HG03457 (cell line): ENCODE results near the gene CDK11A.
"Not testable (repeated sequence)": the region's sequence is repeated elsewhere in the genome, so short reads cannot be mapped to it uniquely, and the experiment has no call there.

Source experiments
- ATAC-seq: cut with Tn5 transposase; IDR thresholded peaks from one replicate; pipeline ENCODE4 v1.9.1; 2021; ENCODE audit warnings: moderate number of reproducible peaks; ENCODE audit not compliant: unreplicated experiment

The CDK11A gene

DNA sequence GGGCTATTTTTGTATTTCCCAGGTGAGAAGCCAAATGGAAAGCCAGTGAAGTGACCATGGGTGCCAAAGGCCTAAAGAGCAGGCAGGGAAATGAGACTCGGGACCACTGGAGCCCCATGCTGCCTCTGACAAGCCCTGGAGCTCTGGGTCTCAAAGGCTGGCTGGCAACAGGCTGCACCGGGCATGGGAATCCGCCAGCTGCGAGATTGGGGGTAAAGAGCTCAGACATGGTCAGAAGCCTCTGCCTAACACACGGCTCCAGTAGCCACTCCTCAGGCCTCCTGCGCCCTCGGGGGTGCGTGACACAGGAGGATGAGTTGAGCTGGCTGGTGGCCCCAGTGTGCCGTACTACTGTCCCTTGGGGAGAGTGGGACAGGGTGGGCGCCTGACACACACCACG lies 59.8 kb downstream of the CDK11A start:
- not testable (repeated sequence) for ATAC-seq

DNA sequence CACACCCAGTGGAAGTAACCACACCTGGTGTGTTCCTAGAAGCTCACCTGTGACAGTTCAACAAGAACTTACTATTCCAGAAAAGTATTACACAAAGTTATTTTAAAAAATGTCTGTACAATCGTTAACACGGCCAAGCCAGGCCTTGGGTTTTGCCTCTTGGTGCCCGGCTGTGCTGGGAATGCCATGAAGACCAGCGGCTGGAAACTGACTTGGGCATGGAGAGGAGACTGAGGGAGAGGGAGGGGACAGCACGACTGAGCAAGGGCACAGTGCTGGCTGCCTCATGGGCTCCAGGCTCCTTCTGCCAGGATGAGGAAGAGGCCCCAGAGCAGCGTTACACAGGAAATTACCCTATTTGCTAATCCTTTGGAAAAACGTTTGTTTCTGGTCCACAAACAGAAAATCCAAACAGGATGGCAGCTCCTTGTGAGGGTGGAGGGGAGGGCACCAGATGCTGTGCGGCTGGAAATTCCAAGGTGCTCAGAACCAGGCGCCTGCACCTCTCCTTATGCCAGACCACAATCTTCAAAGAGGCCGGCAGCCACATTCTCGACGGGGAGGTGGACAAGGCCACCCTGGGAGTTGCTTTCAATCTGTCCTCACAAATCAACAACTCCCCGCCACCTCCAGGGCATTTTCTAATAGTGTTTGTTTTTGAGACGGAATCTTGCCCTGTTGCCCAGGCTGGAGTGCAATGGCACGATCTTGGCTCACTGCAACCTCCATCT lies 61.2 kb downstream of the CDK11A start:
- not testable (repeated sequence) for ATAC-seq

GRCh38 chr1:1662392-1662791 lies 61.8 kb downstream of the CDK11A start:
- ATAC-seq = not testable (repeated sequence)

GRCh38 chr1:1658583-1659549 lies 65.3 kb downstream of the CDK11A start, which contains the start of gene CDK11B:
CDK11B (minus strand) TSS chr1:1659004; CDS start chr1:1657485, 1,519 bp downstream.
- ATAC-seq = peak; percentile 58
